Hematopoietic multipotent progenitor cell treated with erythropoietin and hydrocortisone succinate and interleukin-3 and kit ligand, for 4 days (in vitro differentiated cells): Measurements from ENCODE around the gene TCEAL7.
A peak's percentile ranks its signal among the peaks of the same experiment; 100 is the strongest.
"Not testable (repeated sequence)": the region's sequence is repeated elsewhere in the genome, so short reads cannot be mapped to it uniquely, and the experiment has no call there.

Source experiments
- DNase-seq: peaks from one replicate; pipeline ENCODE4 v3.0.0-alpha.2; 2015

The TCEAL7 gene

GRCh38 chrX:103329991-103330390, at the start of gene TCEAL7:
TSS of gene TCEAL7 (plus strand) at chrX:103330239. CDS start at chrX:103331404, 1,165 bp downstream.
- no peak for DNase-seq

- no peak for DNase-seq
These were observed 36.9 kb upstream of the TCEAL7 start for GRCh38 chrX:103293118-103293517.

- DNase-seq, result no peak
These were observed 25.3 kb upstream of the TCEAL7 start for GRCh38 chrX:103304705-103305104.

GRCh38 chrX:103305666-103306065, 24.4 kb upstream of the TCEAL7 start:
- DNase-seq, result not testable (repeated sequence)

- peak; percentile 4 for DNase-seq
These were observed 20.0 kb upstream of the TCEAL7 start for GRCh38 chrX:103309860-103310554.

GRCh38 chrX:103310555-103311398, 19.3 kb upstream of the TCEAL7 start, which contains the start of gene BEX2:
TSS of gene BEX2 (minus strand) at chrX:103310990. CDS start at chrX:103309976, 1,014 bp downstream.
- DNase-seq, result peak; percentile 76

- no peak for DNase-seq
These were observed 18.6 kb upstream of the TCEAL7 start for GRCh38 chrX:103311399-103311780.

GRCh38 chrX:103330681-103331288, 746 bp downstream of the TCEAL7 start:
- no peak for DNase-seq

- DNase-seq, result no peak
These were observed 8.6 kb downstream of the TCEAL7 start for GRCh38 chrX:103338663-103339062.

- DNase-seq, result peak; percentile 68
These were observed 13.1 kb downstream of the TCEAL7 start for GRCh38 chrX:103343105-103343504.

GRCh38 chrX:103344606-103345005, 14.6 kb downstream of the TCEAL7 start:
- no peak for DNase-seq

GRCh38 chrX:103347682-103348397, 17.8 kb downstream of the TCEAL7 start:
- DNase-seq, result no peak

GRCh38 chrX:103356130-103356798, 26.2 kb downstream of the TCEAL7 start, which contains the start of gene TCEAL9:
TSS of gene TCEAL9 (plus strand) at chrX:103356506. CDS start at chrX:103357685, 1,179 bp downstream.
- peak; percentile 74 for DNase-seq

GRCh38 chrX:103356858-103357257, 26.8 kb downstream of the TCEAL7 start:
- DNase-seq, result peak; percentile 22

GRCh38 chrX:103357871-103358270, 27.8 kb downstream of the TCEAL7 start:
- DNase-seq, result no peak

- not testable (repeated sequence) for DNase-seq
These were observed 29.6 kb downstream of the TCEAL7 start for GRCh38 chrX:103359605-103360004.

GRCh38 chrX:103360092-103360491, 30.1 kb downstream of the TCEAL7 start:
- peak; percentile 85 for DNase-seq

- DNase-seq, result no peak
These were observed 30.9 kb downstream of the TCEAL7 start for GRCh38 chrX:103360916-103361315.

GRCh38 chrX:103361798-103362197, 31.8 kb downstream of the TCEAL7 start:
- no peak for DNase-seq

GRCh38 chrX:103362474-103362873, 32.4 kb downstream of the TCEAL7 start:
- DNase-seq, result no peak

- DNase-seq, result no peak
These were observed 33.0 kb downstream of the TCEAL7 start for GRCh38 chrX:103363046-103363445.

GRCh38 chrX:103367502-103367901, 37.5 kb downstream of the TCEAL7 start:
- DNase-seq, result no peak
